Activated CD4-positive, alpha-beta memory T cell treated with anti-CD3 and anti-CD28 coated beads for 36 hours (primary cell): Measurements from ENCODE around the gene GFPT1. TPM values are rescaled to one million over a fixed set of nuclear protein-coding genes. Genes with fewer than 3 reads are reported as not detected.
"Not testable (repeated sequence)": the region's sequence is repeated elsewhere in the genome, so short reads cannot be mapped to it uniquely, and the experiment has no call there.

ENCODE experiments used
- CTCF ChIA-PET: fragments of 350-600 bp; sonication (Branson Sonifier 250); formaldehyde crosslinking; loops from one replicate; lab custom pipeline; 2021; ENCODE audit warnings: antibody characterized with exemption, inconsistent platforms; lab: Charles Lee
- POLR2A ChIA-PET: fragments of 350-600 bp; sonication (Branson Sonifier 250); formaldehyde crosslinking; loops from one replicate; lab custom pipeline; 2021; ENCODE audit warnings: antibody characterized with exemption; lab: Charles Lee
- DNase-seq: peaks from one replicate; pipeline ENCODE4 v3.0.0-alpha.2; 2020
- H3K27ac Mint-ChIP-seq: one replicate; pipeline ENCODE4 v1.8.0; 2021; ENCODE audit warnings: mixed read lengths
- H3K27me3 Mint-ChIP-seq: one replicate; pipeline ENCODE4 v1.8.0; 2021; ENCODE audit warnings: mixed read lengths
- H3K36me3 Mint-ChIP-seq: one replicate; pipeline ENCODE4 v1.8.0; 2021; ENCODE audit warnings: mixed read lengths
- H3K4me1 Mint-ChIP-seq: one replicate; pipeline ENCODE4 v1.8.0; 2021; ENCODE audit warnings: low read depth, mixed read lengths
- H3K4me3 Mint-ChIP-seq: one replicate; pipeline ENCODE4 v1.8.0; 2021; ENCODE audit warnings: mild to moderate bottlenecking, mixed read lengths
- H3K9me3 Mint-ChIP-seq: one replicate; pipeline ENCODE4 v1.8.0; 2021; ENCODE audit warnings: mixed read lengths
- intact Hi-C: fragments of 100-400 bp; cut with micrococcal nuclease; formaldehyde crosslinking; loops from one replicate; pipeline ENCODE4 v1.15.1; 2023
- total RNA-seq, 2 experiments: library from RNA; stranded (reverse); gene quantifications; one replicate each; pipeline ENCODE4 v1.2.3, GENCODE V29; 2021

The GFPT1 gene
- total RNA-seq, result 10 to 100 TPM; 39.8 to 43.6 TPM

DNA sequence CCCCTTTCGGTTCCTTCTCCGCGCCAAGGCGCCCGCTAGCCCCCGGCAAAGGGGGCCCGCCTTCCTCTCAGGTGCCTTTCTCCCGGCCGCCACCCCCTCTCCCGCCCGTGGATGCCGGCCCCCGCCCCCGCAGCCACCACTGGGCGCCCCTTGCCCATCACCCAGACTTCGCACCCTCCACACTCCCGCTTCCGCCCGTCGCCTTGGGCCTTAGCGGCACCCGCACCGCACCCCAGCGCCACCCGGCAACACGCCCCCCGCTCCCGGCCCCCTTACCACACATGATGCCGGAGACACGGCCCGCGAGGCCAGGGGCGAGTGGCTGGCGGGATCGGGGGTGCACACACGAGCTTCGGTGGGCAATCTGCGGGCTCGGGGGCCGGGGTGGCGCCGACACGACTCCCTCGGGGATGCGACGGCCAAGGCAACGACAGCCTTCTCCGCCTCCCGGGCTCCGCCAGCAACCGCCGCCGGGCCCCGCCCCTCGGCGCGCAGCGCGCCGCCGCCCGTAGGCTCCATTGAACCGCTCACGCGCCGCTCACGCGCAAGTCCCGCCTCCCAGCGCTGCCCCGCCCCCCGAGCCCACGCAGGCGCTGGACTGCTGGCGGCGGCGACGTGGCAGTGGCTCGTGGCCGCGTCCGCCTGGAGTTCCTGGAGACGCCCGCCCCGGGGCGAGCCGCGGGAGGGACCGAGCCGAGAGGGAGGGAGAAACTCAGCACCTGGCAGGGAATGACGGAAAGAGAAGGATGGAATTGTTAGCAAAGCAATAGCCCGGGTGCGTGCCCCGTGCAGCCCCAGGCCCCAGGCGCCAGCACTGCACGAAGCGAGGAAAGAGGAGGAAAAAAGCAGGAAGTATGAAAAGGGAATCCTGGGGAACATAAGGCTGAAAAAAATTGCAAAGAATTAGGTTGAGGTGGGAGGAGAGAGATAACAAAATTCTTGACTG is at the start of gene GFPT1:
GFPT1 (minus strand) TSS at position 439 of the 946 bp plus-strand sequence; CDS start at position 283, 156 bp downstream.
- H3K9me3 Mint-ChIP-seq, result no peaks in the 10 kb centered on the region
- intact Hi-C loops, result loop anchor here (1.0 to 10.0 kb wide), 4 partner anchors 50 to 758 kb away; partner anchors contain the start of genes AAK1, NFU1 and PCBP1
- H3K4me3 Mint-ChIP-seq, result peak within 1 kb of the TSS; percentile 85
- peak; percentile 95 for DNase-seq
- ChIA-PET POLR2A (interaction anchor here (1.5 kb wide), 1 partner anchor 50 kb away, joined by 6 read pairs; the partner anchor contains the start of gene NFU1), CTCF (interaction anchor here (0.6 to 1.4 kb wide), 3 partner anchors 12 to 992 kb away, joined by 3 to 13 read pairs (median 3); partner anchors contain the start of gene ANXA4)
- no peaks in the 10 kb centered on the region for H3K27me3 Mint-ChIP-seq
- H3K27ac Mint-ChIP-seq, result peak within 1 kb of the TSS; percentile 80
- H3K4me1 Mint-ChIP-seq, result peaks cover 39% of the 10 kb centered on the region
- H3K36me3 Mint-ChIP-seq, result peaks cover 7% of the 10 kb centered on the region

DNA sequence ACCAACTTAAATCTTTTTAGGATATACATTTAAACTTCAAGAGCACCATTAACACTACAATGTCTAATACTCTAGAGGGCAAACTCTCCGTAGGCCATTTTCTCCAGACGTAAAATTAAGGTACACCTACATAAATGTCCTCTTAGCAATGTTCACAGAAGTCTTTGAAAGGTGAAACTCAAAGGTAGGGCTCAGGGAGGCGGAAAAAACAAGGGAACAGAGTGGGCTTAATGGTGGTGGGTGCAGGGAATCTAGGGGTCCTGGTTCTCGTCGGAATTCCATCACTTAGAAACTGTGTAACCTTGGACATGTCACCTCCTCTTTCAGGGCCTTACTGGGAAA is 49.5 kb upstream of the GFPT1 start:
- ChIA-PET POLR2A (interaction anchor here (0.7 to 2.1 kb wide), 7 partner anchors 17 to 207 kb away, joined by 3 to 11 read pairs (median 4); partner anchors contain the start of gene AAK1), CTCF (interaction anchor here (0.8 to 2.5 kb wide), 15 partner anchors 14 to 477 kb away, joined by 3 to 28 read pairs (median 3); no protein-coding TSS in a partner anchor)
- no peaks in the 10 kb centered on the region for H3K27me3 Mint-ChIP-seq
- peaks cover 11% of the 10 kb centered on the region for H3K9me3 Mint-ChIP-seq
- peak overlapping the region; percentile 95 for H3K4me3 Mint-ChIP-seq
- no peak for DNase-seq
- H3K4me1 Mint-ChIP-seq, result peaks cover 27% of the 10 kb centered on the region
- intact Hi-C loops, result loop anchor here (2.0 to 10.0 kb wide), 3 partner anchors 40 to 278 kb away; no protein-coding TSS in a partner anchor
- H3K36me3 Mint-ChIP-seq, result peaks cover 6% of the 10 kb centered on the region
- H3K27ac Mint-ChIP-seq, result peak overlapping the region; percentile 91

DNA sequence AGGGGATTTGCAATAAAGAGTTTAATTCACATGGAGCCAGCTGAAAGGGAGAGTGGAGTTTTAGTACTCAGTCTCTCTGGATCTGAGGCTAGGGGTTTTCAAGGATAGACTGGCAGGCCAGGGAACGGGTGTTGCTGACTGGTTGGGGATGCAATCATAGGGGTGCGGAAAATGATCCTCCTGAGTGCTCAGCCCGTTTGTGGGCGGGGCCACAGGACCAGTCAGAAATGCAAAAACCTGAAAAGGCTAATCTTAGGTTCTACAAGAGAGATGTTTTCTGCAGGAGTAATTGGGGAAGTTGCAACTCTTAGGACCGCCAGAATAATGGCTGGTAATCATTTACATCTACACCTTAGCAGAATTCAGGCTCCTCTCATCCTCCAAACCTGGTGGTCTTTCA is 47.7 kb upstream of the GFPT1 start:
- ChIA-PET POLR2A (no interaction called here), CTCF (no interaction called here)
- peaks cover 27% of the 10 kb centered on the region for H3K4me1 Mint-ChIP-seq
- no peak overlapping the region for H3K4me3 Mint-ChIP-seq
- H3K9me3 Mint-ChIP-seq, result peaks cover 9% of the 10 kb centered on the region
- H3K27ac Mint-ChIP-seq, result no peak overlapping the region
- no peak for DNase-seq
- intact Hi-C loops, result loop anchor here (10.0 kb wide), 1 partner anchor 280 kb away; no protein-coding TSS in a partner anchor
- H3K36me3 Mint-ChIP-seq, result peaks cover 6% of the 10 kb centered on the region
- no peaks in the 10 kb centered on the region for H3K27me3 Mint-ChIP-seq

GRCh38 chr2:69429491-69430183 is 42.6 kb upstream of the GFPT1 start:
- Mint-ChIP-seq H3K9me3 (no peaks in the 10 kb centered on the region), H3K4me3 (no peak overlapping the region), H3K27me3 (no peaks in the 10 kb centered on the region), H3K36me3 (peaks cover 7% of the 10 kb centered on the region), H3K4me1 (peaks cover 6% of the 10 kb centered on the region), H3K27ac (no peak overlapping the region)
- no peak for DNase-seq
- intact Hi-C loops, result loop anchor here (5.0 to 10.0 kb wide), 2 partner anchors 37 to 285 kb away; no protein-coding TSS in a partner anchor
- CTCF ChIA-PET, result interaction anchor here (0.7 to 1.0 kb wide), 2 partner anchors 123 to 188 kb away, joined by 3 to 4 read pairs; no protein-coding TSS in a partner anchor
- POLR2A ChIA-PET, result interaction anchor here (0.7 kb wide), 1 partner anchor 28 kb away, joined by 4 read pairs; no protein-coding TSS in a partner anchor

- POLR2A ChIA-PET, result interaction anchor here (0.7 to 0.8 kb wide), 2 partner anchors 8 to 332 kb away, joined by 3 read pairs; partner anchors contain the start of gene NFU1
- Mint-ChIP-seq H3K4me1 (peaks cover 3% of the 10 kb centered on the region), H3K27me3 (no peaks in the 10 kb centered on the region), H3K27ac (no peak overlapping the region), H3K9me3 (no peaks in the 10 kb centered on the region), H3K36me3 (peaks cover 7% of the 10 kb centered on the region), H3K4me3 (no peak overlapping the region)
- intact Hi-C loops, result loop anchor here (5.0 kb wide), 1 partner anchor 37 kb away; no protein-coding TSS in a partner anchor
- CTCF ChIA-PET, result interaction anchor here (1.0 kb wide), 1 partner anchor 122 kb away, joined by 3 read pairs; no protein-coding TSS in a partner anchor
- DNase-seq, result no peak
Measured at GRCh38 chr2:69428981-69429380, 42.0 kb upstream of the GFPT1 start.

DNA sequence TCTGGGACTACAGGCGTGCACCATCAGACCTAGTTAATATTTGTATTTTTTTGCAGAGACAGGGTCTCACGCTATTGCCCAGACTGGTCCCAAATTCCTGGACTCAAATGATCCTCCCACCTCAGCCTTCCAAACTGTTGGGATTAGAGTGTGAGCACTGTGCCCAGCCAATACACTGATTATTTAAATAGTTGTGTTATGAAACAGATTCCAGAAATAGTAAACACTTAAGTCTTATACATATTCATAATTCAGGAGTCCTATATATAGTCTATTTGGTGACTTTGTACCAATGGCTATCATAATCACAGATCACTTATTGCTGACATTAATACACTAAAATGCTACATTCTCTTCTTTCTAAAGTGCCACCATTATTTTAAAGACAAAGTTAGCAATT is 37.4 kb upstream of the GFPT1 start:
- CTCF ChIA-PET, result no interaction called here
- DNase-seq, result no peak
- Mint-ChIP-seq H3K4me3 (no peak overlapping the region), H3K4me1 (no peaks in the 10 kb centered on the region), H3K27ac (no peak overlapping the region), H3K27me3 (no peaks in the 10 kb centered on the region), H3K9me3 (no peaks in the 10 kb centered on the region), H3K36me3 (peaks cover 12% of the 10 kb centered on the region)
- POLR2A ChIA-PET, result no interaction called here
- intact Hi-C loops, result no loop called here

DNA sequence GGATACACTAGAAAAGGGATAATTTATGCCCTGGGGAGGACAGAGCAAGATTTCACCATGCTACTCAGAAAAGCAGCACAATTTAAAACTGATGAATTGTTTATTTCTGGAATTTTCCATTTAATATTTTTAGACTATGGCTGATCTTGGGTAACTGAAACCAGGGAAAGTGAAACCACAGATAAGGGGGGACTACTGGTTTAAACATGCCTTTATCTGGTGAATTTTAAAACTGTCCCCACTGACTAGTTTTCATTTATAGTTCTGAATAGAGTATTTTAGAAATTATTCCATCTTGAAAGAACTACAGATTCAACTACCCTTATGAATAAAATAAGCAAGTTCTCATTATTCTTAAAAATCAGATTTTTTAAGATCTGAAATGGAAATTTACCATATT is 35.2 kb upstream of the GFPT1 start:
- Mint-ChIP-seq H3K9me3 (no peaks in the 10 kb centered on the region), H3K4me3 (no peak overlapping the region), H3K27ac (no peak overlapping the region), H3K36me3 (peaks cover 7% of the 10 kb centered on the region), H3K4me1 (no peaks in the 10 kb centered on the region), H3K27me3 (no peaks in the 10 kb centered on the region)
- CTCF ChIA-PET, result no interaction called here
- POLR2A ChIA-PET, result no interaction called here
- intact Hi-C loops, result no loop called here
- DNase-seq, result no peak

GRCh38 chr2:69419111-69419510 is 32.1 kb upstream of the GFPT1 start:
- H3K36me3 Mint-ChIP-seq, H3K4me3 Mint-ChIP-seq, DNase-seq, H3K4me1 Mint-ChIP-seq, H3K27me3 Mint-ChIP-seq, H3K9me3 Mint-ChIP-seq, H3K27ac Mint-ChIP-seq, intact Hi-C loops: not testable (repeated sequence)
- CTCF ChIA-PET, result interaction anchor here (0.6 kb wide), 2 partner anchors 184 to 212 kb away, joined by 3 to 4 read pairs; no protein-coding TSS in a partner anchor
- POLR2A ChIA-PET, result interaction anchor here (0.6 kb wide), 1 partner anchor 26 kb away, joined by 5 read pairs; no protein-coding TSS in a partner anchor

DNA sequence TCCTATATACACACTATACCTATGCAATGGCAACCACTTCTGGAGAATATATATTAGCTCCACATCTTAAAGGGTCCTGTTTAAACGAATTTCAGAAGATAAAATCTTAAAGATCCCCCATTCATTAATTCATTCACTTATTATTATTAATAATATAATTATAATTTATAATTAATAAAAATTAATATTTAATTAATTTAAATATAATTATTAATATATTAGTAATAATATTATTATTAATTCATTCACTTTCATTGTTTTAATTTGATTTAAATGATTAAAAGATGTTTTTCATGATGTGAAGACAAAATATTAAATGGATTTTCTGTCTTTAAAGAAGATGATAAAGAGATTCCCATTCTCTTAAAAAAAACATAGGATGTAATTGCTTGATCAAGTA is 29.1 kb upstream of the GFPT1 start:
- no peaks in the 10 kb centered on the region for H3K4me1 Mint-ChIP-seq
- intact Hi-C loops, result no loop called here
- H3K36me3 Mint-ChIP-seq, result peaks cover 11% of the 10 kb centered on the region
- no peaks in the 10 kb centered on the region for H3K9me3 Mint-ChIP-seq
- POLR2A ChIA-PET, result no interaction called here
- no peak for DNase-seq
- H3K4me3 Mint-ChIP-seq, result no peak overlapping the region
- CTCF ChIA-PET, result no interaction called here
- no peaks in the 10 kb centered on the region for H3K27me3 Mint-ChIP-seq
- H3K27ac Mint-ChIP-seq, result no peak overlapping the region

DNA sequence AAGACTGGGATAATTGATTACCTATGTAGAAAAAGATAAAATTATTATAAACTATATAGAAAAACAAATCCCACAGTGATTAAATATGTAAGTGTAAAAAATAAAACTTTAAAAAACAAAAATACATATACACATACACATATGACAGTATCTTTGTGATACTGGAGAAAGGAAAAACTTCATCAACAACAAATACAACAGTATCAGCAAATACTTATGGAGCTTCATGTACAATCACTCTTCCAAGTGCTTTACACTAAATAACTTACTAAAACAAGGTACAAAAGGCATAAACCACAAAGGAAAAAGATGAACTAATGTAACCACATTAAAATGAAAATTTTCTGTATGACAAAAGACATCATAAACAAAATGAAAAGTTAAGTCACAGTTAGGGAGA is 24.1 kb upstream of the GFPT1 start:
- ChIA-PET CTCF (no interaction called here), POLR2A (no interaction called here)
- DNase-seq, result no peak
- Mint-ChIP-seq H3K4me3 (no peak overlapping the region), H3K36me3 (peaks cover 13% of the 10 kb centered on the region), H3K9me3 (no peaks in the 10 kb centered on the region), H3K27ac (no peak overlapping the region), H3K27me3 (no peaks in the 10 kb centered on the region), H3K4me1 (peaks cover 4% of the 10 kb centered on the region)
- intact Hi-C loops, result no loop called here

GRCh38 chr2:69405306-69405705 is 18.3 kb upstream of the GFPT1 start:
- POLR2A ChIA-PET, result no interaction called here
- H3K27ac Mint-ChIP-seq, result no peak overlapping the region

More at GRCh38 chr2:69405306-69405705, 18.3 kb upstream of the GFPT1 start:
- H3K9me3 Mint-ChIP-seq, result no peaks in the 10 kb centered on the region
- H3K4me1 Mint-ChIP-seq, result peaks cover 4% of the 10 kb centered on the region
- intact Hi-C loops, result no loop called here
- H3K36me3 Mint-ChIP-seq, result peaks cover 27% of the 10 kb centered on the region
- CTCF ChIA-PET, result interaction anchor here (1.1 kb wide), 1 partner anchor 29 kb away, joined by 4 read pairs; no protein-coding TSS in a partner anchor
- no peak for DNase-seq
- H3K4me3 Mint-ChIP-seq, result no peak overlapping the region
- no peaks in the 10 kb centered on the region for H3K27me3 Mint-ChIP-seq
